ENCODE data around the gene MUC4.

The MUC4 gene, protein sequence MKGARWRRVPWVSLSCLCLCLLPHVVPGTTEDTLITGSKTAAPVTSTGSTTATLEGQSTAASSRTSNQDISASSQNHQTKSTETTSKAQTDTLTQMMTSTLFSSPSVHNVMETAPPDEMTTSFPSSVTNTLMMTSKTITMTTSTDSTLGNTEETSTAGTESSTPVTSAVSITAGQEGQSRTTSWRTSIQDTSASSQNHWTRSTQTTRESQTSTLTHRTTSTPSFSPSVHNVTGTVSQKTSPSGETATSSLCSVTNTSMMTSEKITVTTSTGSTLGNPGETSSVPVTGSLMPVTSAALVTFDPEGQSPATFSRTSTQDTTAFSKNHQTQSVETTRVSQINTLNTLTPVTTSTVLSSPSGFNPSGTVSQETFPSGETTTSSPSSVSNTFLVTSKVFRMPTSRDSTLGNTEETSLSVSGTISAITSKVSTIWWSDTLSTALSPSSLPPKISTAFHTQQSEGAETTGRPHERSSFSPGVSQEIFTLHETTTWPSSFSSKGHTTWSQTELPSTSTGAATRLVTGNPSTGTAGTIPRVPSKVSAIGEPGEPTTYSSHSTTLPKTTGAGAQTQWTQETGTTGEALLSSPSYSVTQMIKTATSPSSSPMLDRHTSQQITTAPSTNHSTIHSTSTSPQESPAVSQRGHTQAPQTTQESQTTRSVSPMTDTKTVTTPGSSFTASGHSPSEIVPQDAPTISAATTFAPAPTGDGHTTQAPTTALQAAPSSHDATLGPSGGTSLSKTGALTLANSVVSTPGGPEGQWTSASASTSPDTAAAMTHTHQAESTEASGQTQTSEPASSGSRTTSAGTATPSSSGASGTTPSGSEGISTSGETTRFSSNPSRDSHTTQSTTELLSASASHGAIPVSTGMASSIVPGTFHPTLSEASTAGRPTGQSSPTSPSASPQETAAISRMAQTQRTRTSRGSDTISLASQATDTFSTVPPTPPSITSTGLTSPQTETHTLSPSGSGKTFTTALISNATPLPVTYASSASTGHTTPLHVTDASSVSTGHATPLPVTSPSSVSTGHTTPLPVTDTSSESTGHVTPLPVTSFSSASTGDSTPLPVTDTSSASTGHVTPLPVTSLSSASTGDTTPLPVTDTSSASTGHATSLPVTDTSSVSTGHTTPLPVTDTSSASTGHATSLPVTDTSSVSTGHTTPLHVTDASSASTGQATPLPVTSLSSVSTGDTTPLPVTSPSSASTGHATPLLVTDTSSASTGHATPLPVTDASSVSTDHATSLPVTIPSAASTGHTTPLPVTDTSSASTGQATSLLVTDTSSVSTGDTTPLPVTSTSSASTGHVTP (N-terminal part only)

DNA sequence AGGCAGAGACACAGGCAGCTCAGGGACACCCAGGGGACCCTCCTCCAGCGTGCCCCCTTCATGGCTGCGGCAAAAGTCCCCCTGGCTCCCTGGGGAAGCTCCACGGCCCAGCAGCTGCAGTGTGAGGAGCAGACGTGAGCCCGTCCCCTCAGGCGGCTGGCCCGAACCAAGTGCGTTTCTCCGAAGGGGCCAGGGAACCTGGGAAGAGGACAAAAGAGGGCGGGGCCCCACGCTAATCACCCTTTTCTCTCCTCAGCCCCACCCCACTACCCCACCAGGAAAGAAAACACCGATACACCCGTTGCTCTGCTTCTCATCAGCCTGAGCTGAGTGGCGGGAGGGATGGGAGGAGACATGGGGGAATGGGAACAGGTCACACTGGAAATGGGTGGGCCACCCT lies at the start of gene MUC4:
MUC4 (minus strand) TSS at position 174 of the 400 bp plus-strand sequence; CDS start at position 62, 112 bp downstream.
- DNase-seq (ENCODE audit: extremely low spot score, insufficient read length, low read depth) (no peak), FAIRE-seq (no peak)

DNA sequence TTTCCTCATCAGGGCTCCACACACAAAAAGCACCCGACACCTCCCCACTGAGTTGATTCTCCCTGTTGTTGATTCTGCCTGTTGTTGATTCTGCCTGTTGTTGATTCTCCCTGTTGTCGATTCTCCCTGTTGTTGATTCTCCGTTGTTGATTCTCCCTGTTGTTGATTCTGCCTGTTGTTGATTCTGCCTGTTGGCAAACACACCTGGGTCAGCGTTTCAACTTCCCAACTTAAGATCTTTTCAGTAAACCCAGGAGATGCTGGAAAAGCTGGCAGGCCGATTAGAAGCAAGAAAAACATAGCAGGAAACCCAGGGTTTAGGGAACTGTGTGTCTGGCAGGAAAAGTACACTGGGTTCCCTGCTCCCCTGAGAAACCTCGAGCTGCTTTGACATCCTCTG lies 48.7 kb upstream of the MUC4 start:
- FAIRE-seq: no peak

DNA sequence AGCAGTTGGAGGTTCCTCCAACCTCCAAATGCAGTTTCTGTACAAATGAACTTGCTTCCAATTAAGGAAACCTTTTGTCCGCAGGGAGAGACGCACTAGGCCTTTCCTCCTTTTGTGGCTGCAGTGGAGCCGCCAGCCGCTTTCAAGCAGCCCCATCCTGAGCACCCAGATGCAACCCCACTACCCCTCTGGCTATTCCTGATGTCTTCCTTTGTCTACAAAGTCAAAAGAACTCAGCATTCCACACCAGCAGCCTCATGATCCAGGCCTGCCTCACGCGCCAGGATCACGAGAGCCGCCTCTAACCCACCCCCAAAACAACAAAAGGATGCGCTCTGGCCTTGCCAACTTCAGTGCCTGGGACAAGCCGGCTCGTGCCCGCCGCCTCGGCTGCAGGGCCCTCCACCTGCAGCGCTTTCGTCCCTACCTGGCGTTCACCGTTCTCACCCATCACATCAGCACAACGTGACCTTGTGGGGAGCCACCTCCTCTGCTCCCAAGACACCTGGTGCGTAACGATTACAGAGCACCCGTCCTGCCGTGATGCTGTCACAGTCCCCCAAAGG lies 48.2 kb upstream of the MUC4 start:
- FAIRE-seq (no peak), DNase-seq (ENCODE audit: extremely low spot score, insufficient read length, low read depth) (no peak)

More for the DNA sequence above, 48.7 kb upstream of the MUC4 start:
- no peak for DNase-seq (ENCODE audit: extremely low spot score, insufficient read length, low read depth)

DNA sequence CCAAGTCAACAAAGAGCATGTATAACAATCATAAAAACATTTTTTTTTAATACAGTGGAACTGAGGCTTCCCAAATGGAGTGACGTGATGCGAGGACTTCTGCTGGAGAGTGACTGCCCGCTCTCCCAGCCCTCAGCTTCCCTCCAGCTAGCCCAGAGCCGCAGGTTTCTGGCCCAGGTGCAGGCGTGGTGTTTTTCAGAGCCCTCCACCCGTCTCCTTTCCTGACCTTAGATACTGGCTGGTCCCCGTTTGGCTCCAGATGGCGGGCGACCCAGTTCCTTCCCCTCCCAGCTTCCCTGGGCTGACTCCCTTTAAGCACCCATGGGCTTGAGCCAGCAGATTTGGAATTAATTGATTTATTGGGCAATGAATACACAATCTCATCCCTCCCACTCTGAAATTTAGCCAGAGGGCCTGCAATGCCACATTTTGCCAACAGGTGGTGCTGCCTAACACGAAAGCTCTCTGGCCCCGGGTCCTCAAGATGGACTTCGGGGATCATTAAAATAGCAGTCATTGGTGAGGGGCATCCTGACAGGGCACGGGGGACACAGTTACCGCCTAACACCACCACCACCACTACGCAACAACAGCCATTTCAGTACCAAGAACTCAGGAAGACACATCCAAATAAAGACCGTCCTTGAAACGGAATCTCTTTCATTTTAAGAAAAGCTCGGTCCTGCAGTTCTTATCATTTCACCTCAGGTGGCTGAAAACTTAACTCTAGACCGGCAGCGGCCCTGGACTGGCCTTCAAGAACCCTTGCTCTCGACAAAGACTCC lies 47.5 kb upstream of the MUC4 start:
- DNase-seq (ENCODE audit: extremely low spot score, insufficient read length, low read depth) (peak; percentile 58), FAIRE-seq (peak; percentile 49)

GRCh38 chr3:195856410-195857084 lies 44.8 kb upstream of the MUC4 start:
- no peak for DNase-seq (ENCODE audit: extremely low spot score, insufficient read length, low read depth)
- no peak for FAIRE-seq

GRCh38 chr3:195855471-195856409 lies 44.0 kb upstream of the MUC4 start:
- DNase-seq (ENCODE audit: extremely low spot score, insufficient read length, low read depth) (no peak), FAIRE-seq (no peak)

DNA sequence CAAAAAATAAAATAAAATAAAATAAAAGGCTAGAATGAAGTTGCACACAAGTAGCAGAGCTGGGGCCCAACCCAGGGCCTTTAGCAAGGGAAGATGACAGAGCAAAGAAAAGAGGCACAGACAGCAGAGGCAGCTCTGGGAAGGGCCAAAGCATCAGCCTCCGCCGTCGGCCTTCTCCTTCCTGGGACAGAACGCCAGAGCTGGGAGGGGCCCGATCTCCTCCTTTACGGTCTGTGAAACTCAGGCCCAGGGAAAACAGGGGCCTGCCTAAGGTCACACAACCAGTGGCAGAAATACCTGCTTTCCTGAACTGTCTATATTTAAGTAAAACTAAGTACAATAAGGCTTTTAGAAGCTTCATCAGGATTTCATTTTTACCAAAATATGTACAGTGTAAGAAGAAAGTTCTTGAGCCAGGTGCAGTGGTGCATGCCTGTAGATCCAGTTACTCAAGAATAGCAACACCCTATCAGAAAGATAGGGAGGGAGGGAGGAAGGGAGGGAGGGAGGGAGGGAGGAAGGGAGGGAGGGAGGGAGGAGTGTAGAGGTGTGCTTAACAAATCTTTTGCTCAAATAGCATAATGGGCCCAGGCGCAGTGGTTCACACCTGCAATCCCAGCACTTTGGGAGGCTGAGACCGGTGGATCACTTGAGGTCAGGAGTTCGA lies 43.0 kb upstream of the MUC4 start:
- no peak for DNase-seq (ENCODE audit: extremely low spot score, insufficient read length, low read depth)
- FAIRE-seq: no peak

DNA sequence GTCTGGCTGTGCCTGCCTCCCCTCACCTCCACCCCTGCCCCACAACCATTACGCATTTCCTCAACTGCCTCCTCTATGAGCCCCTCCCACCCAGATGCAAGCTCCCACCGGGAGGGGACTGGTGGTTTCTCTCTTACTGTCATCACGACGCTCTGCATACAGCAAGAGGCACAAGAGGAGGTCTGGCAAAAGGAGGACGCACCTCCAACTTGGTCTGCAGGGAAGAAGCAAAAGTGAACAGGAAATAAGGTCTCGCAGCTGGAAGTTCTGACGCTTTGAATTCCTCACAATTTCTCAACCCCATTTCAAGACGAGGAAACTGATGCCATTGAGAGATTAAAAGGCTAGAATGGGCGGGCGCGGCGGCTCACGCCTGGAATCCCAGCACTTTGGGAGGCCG lies 42.3 kb upstream of the MUC4 start:
- DNase-seq (ENCODE audit: extremely low spot score, insufficient read length, low read depth): no peak
- FAIRE-seq: no peak

- no peak for DNase-seq (ENCODE audit: extremely low spot score, insufficient read length, low read depth)
Measured at GRCh38 chr3:195853036-195853435, 41.3 kb upstream of the MUC4 start.

DNA sequence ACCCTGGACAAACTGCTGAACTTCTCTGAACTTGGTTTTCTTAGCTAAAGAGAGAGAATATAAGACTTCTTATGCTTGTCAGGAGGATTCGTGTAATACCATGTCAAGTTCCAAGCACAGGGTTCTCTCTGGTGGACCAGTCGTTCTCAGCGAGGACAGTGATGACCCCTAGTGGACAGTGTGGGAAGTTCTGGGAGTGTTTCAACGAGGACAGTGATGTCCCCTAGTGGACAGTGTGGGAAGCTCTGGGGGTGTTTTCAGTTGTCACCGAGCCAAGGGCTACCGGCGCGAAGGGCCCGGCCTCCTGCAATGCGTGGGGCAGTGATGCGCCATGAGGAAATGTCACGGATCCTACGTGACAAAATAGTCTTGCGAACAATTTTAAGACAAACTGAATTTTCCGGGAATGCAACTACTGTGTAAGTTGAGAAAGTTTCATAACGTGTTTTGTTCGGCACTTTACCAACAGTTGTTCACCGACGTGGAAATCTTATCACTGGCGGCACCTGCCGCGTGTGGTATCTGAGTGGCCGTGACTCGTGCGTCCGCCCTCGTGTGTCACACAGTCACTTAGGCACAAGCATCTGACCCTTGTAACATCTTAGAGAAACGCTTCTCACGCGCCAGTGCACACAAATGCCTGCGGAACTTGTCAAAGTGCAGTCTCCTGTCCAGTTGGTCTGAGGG lies 39.3 kb upstream of the MUC4 start:
- peak; percentile 77 for DNase-seq (ENCODE audit: extremely low spot score, insufficient read length, low read depth)
- FAIRE-seq: peak; percentile 93

More at GRCh38 chr3:195853036-195853435, 41.3 kb upstream of the MUC4 start:
- FAIRE-seq: no peak

DNA sequence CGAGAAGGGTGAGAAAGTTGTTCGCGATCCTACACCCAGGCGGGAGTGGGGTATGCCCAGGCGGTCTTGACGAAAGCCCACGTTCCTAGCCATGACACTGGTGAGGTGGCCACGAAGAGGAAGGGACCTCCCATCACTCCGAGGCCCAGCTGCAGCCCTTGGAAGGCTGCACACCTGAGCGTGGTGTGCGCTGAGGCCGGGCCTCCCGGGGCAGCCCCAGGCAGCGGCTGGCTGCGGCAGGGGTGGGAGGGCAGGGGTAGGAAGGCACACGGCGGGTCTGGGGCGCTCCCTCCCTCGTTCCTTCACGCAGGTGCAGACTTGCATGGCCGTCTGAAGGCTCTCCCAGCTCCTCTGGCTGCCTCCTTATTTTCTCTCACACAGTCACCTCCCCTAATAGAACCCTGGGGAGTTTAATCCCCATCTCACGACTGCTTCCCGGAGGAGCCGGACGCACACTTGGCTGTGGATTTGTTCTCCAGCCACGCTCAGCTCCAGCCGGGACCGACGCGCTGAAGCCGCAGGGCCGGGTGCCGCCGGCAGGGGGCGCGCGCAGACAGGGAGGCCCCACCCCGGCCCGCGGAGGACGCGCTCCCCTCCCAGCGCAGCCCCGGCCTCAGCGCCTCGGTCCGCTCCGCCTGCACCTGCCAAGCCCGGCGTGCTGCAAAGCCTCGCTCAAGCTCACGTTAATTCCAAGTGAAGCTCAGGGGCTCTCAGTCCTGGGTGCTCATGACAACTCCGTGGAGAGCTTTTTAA lies 37.8 kb upstream of the MUC4 start:
- no peak for DNase-seq (ENCODE audit: extremely low spot score, insufficient read length, low read depth)
- no peak for FAIRE-seq

DNA sequence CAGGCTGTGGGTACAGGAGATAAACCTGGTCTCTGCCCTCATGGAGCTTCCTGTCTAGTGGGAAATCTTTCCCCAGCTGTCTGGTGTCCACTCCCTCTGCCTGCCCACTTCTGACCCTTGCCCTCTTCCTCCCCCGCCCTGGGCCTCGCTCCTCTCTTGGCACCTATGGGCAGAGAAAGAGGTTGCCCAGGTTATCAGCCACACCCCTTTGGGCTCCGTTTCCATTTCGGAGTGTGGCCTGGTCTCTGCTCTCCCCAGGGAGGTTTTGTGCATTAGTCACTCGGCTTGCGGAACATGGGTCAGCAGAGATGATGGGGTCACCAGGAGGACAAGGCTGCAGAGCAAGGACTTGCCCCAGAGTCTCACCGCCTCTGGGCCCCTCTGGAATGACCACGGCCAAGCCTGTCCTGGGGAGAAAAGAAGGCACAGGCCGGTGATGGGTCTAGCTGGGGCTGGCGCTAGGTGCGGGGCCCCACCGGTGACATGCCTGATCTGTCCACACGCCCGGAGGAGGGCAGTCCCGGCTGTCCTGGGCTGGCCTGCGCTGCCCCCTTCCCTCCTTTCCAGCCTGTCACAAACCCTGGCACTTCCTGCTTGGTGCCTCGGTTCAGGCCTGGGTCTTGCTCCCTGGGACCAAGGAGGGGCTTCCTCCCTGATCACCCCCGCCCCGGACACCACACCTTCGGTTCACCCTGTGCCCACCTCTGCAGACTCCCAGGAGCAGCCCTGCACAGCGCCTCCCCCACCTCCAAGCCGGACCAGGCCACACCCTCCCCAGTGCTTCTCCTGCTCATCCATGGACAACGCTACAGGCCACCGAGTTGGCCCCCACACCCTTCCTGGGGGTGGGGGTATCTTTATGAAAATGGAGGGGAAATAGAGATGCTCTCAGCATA lies 35.6 kb upstream of the MUC4 start:
- no peak for DNase-seq (ENCODE audit: extremely low spot score, insufficient read length, low read depth)
- no peak for FAIRE-seq

DNA sequence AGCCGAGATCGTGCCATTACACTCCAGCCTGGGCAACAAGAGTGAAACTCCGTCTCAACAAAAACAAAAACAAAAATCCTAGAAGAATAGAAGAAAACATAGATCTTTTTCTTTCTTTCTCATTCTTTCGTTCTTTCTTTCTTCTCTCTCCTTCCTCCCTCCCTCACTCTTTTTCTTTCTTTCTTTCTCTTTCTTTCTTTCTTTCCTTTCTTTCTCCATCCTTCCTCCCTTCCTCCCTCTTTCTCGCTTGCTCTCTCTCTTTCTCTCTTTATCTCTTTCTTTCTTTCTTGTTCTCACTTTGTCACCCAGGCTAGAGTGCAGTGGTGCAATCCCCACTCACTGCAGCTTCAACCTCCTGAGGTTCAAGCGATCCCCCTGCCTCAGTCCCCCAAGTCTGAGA lies 33.8 kb upstream of the MUC4 start:
- FAIRE-seq: no peak
- no peak for DNase-seq (ENCODE audit: extremely low spot score, insufficient read length, low read depth)

DNA sequence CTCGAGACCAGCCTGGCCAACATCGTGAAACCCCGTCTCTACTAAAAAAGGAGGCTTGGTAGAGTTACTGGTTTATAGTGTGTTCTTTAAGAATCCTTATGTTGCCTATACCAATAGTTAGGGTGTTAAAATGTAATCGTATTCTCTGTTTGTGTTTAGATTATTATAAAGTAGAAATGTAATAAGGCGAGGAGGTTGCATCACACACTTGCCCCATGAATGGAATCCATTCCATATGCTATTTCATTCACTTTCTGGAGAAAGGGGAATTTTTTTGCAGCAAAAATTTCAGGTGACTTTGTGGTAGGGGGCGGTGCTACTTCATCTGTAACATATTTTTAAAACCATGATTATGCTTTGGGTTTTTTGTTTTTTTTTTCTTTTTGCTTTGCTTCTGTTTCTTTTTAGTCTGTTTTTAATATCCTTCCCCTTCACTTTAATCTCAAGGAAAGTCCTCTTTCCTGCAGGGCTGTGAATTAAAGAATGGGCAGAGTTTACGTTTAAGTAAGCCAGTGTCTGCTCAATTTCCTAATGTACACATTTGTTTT lies 33.0 kb upstream of the MUC4 start:
- FAIRE-seq: no peak
- DNase-seq (ENCODE audit: extremely low spot score, insufficient read length, low read depth): no peak

All from GM18507 (cell line).